HG03457 (cell line): ENCODE results near the gene ZDHHC16.
"Not testable (repeated sequence)": the region's sequence is repeated elsewhere in the genome, so short reads cannot be mapped to it uniquely, and the experiment has no call there.

Source experiments
- ATAC-seq: cut with Tn5 transposase; IDR thresholded peaks from one replicate; pipeline ENCODE4 v1.9.1; 2021; ENCODE audit warnings: moderate number of reproducible peaks; ENCODE audit not compliant: unreplicated experiment

Gene ZDHHC16

DNA sequence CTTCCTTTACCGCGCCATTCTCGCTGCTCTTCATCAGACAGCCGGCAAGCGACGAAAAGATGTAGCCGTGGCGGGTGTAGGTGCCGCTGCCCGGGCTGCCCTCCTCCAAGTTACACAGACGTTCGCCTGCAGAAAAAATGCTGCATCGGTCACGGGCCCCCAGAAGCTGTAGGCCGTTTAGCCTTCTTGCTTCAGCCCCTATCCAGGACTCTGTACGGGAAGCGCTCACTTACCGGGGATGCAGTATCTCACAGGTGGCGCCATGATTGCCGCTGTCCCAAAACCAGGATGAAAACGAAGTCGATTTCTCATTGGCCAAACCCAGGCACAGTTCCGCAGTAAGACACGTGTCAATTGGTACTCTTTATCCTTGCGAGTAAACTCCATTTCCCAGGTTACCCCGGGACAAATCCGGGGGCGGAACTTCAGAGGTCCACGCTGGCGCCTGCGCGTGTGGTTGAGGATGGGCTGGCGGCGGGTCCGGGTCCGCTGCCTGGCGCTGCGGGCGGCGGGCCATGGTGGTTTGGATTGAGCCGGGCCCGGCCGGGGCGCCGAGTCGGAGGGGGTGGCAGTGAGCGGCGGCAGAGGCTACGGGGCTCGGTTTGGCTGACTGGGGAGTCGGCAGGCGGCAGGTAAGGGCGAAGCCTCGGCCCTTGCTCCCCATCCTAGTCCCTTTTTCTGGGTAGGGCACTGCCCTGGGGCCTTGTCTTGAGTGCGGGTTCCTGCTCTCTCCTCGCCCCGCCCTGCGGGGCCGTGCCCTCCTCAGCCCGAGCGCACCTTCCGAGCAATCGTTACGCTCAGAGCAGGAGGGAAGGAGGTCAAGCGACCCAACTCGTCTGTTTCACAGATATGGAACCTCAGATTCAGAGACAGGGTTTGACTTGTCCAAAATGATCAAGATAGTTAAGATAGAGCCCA lies at the start of gene ZDHHC16, which contains the start of gene EXOSC1:
TSS of gene ZDHHC16 (plus strand) at position 454 of the 918 bp plus-strand sequence. CDS start 5,501 bp downstream, outside the sequence.
TSS of gene EXOSC1 (minus strand) at position 285 of the 918 bp plus-strand sequence. CDS start at position 264, 21 bp downstream.
- peak; percentile 92 for ATAC-seq

DNA sequence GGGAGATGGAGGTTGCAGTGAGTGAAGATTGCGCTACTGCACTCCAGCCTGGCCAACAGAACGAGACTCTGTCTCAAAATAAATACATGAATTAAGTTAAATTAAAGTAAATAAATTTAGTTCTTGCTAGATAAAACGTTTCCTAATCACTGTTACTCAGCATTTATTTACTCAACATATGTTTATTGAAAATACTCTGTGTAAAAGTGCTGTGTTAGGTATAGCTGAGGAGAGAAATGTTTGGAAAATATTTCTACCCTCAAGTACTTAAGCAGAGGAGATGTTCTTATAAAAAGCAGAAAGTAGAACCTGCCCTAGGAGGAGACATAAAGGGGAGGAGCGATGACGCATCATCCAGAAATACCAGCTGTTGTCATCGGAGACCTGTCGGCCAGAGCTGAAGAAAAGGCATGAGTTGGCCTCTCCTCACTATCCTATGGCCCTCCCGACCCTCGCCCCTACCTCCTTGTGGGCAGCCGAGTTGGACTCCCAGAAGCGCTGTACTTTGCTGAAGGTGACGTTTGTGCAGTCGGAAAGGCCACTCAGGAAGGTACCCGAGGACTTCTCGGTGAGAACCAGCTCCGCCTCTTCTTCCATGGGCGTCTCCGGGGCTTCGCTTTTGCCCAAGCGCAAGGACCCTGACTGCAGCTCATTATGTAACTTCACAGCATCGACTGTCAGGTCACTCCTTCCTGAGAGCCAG lies 46.0 kb upstream of the ZDHHC16 start:
- no peak for ATAC-seq

DNA sequence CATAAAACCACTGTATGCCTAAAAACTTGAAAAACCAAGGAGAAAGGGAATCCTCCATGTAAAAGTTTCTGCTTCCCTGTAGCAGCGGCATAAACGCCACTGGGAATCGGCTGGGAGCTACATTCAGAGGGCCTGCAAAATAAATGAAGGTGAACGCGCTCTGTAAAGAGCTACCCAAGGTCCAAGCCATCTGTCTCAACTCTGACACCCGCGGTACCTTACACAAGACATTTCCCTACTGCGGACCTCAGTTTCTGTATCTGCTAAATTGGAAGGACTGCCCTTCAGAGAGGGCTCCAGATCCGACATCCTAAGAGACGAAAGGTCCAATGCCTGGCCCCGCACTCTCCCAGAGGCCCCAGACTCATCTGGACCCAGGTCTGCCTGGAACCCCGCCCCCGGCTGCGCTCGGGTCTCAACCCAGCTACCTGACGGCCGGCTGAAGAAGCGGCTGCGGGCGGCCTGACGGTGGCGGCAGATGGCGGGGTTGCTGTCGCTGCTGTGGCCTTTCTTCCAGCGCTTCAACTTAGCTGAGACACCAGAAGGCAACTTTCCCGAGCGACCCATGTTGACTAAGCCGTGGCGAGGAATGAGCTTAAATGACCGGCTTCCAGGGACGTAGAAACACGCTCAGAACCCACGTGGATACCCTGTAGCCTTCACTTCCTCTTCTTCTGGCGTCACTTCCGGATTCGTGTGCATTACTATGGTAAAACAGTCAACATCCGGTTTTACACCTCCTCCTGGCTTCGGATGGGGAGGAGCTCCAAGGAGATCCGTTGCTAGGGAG lies 45.1 kb upstream of the ZDHHC16 start, which contains the start of gene RRP12:
TSS of gene RRP12 (minus strand) at position 676 of the 790 bp plus-strand sequence. CDS start at position 567, 109 bp downstream.
- peak; percentile 84 for ATAC-seq

DNA sequence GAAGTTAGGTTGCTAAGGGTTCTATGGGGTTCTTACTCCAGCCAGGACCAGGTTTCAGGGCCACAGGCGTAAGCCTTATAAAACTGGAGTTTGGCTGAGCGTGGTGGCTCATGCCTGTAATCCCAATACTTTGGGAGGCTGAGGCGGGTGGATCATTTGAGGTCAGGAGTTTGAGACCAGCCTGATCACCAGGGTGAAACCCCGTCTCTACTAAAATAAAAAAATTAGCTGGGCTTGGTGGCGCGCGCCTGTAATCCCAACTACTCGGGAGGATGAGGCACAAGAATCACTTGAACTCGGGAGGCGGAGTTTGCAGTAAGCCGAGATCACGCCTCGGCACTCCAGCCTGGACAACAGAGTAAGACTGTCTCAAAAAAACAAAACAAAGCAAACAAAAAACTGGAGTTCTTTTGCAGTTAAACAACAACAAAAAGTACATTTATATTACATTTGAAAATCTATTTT lies 44.5 kb upstream of the ZDHHC16 start:
- no peak for ATAC-seq

DNA sequence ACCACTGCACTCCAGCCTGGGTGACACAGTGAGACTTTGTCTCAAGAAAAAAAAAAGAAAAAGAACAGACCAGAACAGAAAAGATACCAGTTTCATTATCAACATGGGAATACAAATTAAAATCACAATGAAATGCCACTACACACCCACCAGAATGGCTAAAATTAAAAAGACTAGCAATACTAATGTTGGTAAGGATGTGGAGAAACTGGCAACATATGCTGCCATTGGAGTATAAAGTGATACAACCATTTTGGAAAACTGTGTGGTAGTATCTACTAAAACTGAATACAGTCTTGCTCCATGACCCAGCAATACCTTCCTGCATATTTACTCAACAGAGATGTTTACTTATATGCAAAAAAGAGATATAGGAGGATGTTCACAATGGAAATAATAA lies 41.9 kb upstream of the ZDHHC16 start:
- ATAC-seq, result no peak

DNA sequence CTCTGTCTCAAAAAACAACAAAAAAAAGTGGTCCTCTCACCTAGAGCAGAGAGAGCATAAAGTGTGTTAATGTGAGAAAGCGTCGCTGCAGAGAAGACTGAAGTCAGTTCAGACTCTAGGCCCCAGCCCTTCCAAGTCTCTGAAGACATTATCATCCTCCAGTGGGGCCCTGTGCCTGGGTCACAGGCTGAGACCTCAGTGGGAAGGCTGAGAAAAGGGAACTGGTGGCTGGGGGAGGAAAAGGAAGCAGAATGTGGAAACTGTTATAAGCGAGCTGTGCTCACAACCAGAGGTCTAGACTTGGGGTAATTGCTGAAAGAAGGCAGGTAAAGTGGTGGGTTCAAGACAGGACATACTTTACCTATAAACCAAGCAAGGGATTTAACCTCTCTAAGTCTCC lies 39.9 kb upstream of the ZDHHC16 start:
- no peak for ATAC-seq

DNA sequence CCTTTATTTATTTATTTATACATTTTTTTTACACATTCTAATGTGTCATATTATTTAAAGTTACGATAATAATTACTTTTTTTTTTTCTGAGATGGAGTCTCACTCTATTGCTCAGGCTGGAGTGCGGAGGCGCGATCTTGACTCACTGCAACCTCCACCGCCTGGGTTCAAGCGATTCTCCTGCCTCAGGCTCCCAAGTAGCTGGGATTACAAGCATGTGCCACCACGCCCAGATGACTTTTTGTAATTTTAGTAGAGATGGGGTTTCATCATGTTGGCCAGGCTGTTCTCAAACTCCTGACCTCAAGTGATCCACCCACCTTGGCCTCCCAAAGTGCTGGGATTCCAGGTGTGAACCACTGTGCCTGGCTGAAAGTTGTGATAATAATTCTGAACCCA lies 39.5 kb upstream of the ZDHHC16 start:
- not testable (repeated sequence) for ATAC-seq

DNA sequence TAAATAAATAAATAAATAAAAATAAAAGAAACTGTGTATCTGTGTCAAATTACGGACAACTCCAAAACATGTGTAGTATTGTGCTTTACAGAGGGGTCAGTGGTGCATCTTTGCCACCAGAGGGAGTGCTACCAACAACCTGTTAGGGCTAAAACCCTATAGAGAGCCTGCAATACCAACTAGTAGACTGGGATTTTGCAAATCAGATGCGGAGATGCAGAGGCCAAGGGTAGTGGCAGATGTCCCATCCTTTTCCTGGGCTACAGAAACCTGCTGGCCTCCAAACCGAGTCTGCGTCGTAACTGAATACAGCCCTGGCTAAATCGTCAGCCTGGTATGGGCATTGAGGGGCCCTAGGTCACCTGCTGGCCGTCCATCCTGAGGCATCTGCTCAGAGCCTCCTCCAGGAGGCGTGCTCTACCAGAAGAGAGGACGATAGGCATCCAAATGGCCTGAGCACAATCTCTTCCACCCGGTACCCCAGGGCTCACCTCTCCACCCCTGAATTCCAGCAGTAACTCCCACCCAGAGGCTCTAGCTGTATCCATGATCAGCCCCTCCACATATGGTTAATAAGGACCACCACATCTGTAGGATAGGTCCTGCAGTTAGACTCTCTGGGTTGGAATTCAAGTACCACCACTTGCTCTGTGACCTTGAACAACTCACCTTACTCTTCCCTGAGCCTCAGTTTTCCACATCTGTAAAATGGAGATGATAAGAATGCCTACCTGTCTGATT lies 38.6 kb upstream of the ZDHHC16 start:
- ATAC-seq, result peak; percentile 71

DNA sequence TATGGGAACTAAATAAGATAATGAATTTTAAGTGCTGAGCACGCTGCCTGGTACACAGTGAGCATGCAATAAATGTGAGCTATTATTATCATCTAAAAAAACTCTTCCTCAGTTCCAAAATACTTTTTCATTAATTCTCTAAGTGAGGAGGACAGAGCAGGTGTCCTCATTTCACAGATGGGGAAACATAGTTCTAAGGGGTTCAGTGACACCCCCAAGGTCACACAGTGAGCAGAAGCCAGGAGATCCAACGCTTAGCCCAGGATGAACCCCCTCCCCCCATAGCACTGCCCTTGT lies 38.1 kb upstream of the ZDHHC16 start:
- no peak for ATAC-seq

DNA sequence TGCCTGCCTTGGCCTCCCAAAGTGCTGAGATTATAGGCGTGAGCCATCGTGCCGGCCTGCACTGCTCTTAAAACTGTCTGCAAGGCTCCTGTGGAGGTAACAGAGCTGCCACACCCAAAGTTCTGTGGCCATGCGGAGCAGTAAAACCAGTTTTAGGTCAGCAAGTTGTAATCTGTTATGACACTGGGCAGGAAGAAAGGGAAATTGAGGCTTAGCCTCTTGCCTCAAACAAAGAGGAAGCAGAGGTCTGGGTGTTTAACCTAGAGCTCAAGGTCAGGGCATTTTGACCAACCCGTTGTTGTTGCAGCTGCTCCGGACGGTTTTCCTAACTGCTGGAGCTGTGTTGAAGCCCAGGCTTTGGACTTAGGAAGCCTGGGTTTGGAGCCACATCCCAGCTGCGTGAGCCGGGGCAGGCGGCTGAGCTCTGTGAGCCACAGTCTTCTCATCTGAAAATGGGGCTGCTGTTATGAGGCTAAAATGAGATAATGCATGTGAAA lies 37.4 kb upstream of the ZDHHC16 start:
- no peak for ATAC-seq

DNA sequence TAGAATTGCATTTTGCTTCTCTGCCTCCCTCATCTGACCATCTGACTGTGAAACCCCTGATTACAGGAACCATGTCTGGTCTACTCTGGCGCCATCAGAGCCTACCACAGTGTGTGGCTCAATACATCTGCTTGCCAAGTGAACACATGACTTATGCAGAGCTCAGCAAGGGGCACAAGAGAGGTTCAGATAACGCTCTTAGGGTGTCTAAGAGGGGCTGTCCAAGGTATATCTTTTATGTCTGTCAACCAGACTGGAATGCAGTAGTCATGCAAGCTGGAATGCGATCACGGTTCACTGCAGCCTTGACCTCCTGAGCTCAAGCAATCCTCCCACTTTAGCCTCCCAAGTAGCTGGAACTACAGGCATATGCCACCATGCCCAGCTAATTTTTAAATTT lies 34.6 kb upstream of the ZDHHC16 start:
- ATAC-seq, result no peak

DNA sequence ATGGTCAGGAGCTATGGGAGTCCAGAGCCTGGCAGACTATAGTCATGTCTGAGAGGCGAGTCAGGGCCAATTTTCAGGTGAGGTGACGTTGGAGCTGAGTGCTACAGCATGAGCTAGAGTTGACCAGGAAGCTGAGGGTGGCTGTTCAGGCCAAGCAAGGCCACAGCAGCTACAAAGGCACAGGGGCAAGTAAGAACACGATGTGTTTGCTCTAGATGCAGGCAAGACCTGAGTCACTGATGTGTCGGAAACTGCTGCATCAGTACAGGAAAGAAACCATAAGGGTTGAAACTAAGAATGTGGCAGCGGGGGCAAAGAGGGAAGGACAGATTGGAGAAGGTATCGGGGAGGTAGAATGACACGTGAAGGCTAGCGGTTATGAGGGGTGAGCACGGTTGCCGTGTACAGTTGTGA lies 33.1 kb upstream of the ZDHHC16 start:
- ATAC-seq, result no peak

DNA sequence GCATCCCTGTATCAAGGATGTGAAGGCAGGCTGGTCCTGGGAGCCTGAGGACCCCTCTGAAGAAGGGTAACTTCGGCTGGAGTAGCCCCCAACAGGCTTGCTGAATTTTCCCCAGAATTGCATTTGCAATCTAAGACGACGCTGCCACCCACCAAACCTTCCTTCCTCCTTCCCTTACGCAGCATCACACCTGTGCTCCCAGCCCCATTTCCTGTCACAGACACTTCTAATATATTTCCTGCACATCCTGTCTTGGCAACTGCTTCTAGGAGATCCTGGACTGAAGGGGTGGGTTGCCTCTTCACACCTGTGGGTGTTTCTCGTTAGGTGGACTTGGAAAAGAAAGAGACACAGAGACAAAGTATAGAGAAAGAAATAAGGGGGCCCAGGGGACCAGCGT lies 29.4 kb upstream of the ZDHHC16 start:
- ATAC-seq, result no peak

DNA sequence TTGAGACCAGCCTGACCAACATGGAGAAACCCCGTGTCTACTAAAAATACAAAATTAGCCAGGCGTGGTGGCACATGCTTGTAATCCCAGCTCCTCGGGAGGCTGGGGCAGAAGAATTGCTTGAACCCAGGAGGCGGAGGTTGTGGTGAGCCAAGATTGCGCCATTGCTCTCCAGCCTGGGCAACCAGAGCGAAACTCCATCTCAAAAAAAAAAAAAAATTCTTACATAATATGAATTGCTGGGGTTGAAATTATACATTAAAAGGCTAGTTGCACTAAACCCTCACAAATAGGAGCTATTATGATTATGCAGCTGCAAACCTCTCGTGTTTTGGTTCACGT lies 22.2 kb upstream of the ZDHHC16 start:
- not testable (repeated sequence) for ATAC-seq

DNA sequence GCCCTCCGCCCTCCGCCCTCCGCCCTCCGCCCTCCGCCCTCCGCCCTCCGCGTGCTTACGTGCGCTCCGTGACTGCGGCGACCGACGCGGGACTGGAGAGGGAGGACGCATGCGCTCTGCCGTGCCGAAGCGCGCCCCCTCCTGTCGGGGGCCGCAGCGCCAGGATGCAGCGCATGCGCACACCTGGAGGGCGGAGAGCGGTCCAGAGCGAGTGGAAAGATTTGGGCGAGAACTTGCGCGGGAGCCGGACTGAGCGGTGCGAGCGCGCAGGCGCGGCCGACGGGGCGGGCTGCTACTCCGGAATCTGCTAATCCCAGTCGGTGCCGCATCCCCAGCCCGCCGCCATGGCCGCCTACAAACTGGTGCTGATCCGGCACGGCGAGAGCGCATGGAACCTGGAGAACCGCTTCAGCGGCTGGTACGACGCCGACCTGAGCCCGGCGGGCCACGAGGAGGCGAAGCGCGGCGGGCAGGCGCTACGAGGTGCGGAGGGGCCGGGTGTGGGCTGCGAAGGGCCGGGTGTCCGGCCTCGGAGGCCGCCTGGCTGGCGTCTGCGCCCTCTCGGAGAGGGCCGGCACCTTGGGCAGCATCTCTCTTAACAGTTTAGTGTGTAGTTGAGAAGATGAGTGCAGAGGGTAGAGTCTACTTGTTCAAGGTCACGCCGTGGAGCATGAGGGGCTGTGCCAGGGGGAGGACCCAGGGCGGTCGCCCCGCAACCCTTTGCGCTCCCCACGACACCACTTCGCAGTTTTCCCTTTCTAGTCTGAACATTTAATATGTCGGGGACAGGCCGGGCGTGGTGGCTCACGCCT lies 19.8 kb upstream of the ZDHHC16 start, which contains the start of gene PGAM1:
TSS of gene PGAM1 (plus strand) at position 228 of the 812 bp plus-strand sequence. CDS start at position 345, 117 bp downstream.
- peak; percentile 56 for ATAC-seq

DNA sequence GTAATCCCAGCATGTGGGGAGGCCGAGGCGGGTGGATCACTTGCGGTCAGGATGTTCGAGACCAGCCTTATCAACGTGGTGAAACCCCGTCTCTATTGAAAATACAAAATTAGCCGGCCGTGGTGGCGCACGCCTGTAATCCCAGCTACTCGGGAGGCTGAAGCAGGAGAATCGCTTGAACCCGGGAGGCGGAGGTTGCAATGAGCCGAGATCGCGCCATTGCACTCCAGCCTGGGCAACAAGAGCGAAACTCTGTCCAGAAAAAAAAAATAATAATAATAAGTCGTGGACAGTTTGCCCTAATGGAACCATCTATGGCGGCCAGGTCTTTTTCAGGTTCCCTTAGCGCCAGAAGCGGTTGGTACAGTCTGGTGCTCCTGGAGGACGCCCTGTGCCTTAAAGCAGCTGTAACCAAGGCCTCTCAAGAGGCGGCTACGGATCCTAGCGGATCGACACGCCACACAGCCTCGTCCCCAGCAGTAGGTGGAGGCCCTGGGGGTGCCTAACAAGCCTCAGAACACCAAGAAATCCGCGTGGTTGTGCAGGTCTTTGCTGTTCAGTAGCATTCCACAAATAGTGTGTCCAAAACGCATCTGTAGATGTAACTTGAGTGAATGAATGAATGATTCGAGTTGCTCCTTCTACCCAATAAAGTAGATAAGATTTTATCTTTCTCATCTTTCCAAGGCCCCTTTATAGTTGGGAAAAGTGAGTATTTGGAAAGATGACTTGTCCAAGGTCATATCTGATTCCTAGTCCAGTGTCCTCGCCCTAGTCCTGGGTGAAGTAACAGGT lies 19.0 kb upstream of the ZDHHC16 start:
- ATAC-seq, result no peak

DNA sequence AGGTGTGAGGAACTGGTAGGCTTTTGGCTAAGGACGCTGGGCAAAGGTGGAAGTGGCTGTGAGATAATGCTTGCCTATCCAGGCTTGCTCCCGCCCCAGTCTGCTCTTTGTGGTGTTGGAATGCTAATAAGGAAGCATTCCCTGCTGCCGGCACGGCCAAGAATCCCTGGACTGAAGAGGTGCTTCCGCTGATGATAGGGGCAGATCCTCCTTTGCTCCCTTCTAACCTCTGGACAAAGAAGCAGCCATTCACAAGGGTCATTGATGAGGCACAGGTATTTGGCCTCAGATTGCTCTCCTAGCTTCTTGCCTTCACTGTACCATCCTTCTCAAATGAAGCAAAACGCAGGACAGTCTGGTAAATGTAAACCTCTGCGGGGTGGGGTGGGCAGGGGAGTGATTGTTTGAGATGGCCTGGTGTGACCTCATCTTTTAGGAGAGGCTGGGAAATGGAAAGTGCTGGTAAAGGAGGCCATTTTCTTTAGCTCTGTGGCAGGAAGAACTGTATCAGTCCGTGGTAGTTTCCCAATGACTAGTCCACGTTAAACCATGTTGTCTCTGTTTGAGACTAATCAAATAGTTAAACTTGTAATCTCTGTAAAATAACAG lies 18.3 kb upstream of the ZDHHC16 start:
- ATAC-seq, result no peak

DNA sequence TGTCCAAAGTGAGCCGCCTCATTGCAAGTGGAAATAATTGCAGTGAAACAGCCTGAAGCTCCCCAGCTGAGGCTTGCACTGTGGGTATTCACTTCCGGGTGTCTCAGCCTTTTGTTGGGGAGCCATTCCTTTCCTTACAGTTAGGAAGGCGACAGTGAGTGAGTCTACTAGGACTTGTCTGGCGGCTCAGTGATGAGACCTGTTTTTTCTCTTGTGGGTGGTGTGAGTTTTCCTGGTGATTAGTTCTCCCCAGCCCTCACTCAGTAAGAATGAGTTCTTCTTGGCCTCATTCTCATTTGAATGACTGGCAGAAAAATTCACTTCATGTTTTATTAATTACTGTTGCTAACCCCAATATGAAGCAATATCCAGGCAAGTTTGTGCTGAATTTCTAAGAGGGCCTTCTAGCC lies 17.4 kb upstream of the ZDHHC16 start:
- no peak for ATAC-seq
